HepG2 (cell line): Measurements from ENCODE around the gene IL27RA. TPM values are rescaled to one million over a fixed set of nuclear protein-coding genes. Genes with fewer than 3 reads are reported as not detected.

Experiments
- ATF2 ChIP-seq: sonication (generic); formaldehyde crosslinking; IDR thresholded peaks from 2 replicates; pipeline ENCODE4 v1.4.0; 2020; ENCODE audit warnings: missing genetic modification reagents
- GABPA ChIP-seq, 2 experiments: IDR thresholded peaks; 2 replicates each; pipeline ENCODE4 v1.6.1; 2011 to 2016; ENCODE audit warnings: low read depth in 2 of 2, low read length in 1 of 2, missing biosample characterization in 1 of 2, missing genetic modification characterization in 1 of 2
- HNRNPUL1 ChIP-seq: fragments of 200-400 bp; formaldehyde crosslinking; IDR thresholded peaks from 2 replicates; pipeline ENCODE4 v1.6.1; 2017; ENCODE audit warnings: low read depth, mild to moderate bottlenecking, low read length, moderate library complexity
- IRF1 ChIP-seq: sonication (generic); formaldehyde crosslinking; IDR thresholded peaks from 2 replicates; pipeline ENCODE4 v1.4.0; 2020; ENCODE audit warnings: low read depth, mild to moderate bottlenecking, missing genetic modification reagents
- MYPOP ChIP-seq: sonication (generic); formaldehyde crosslinking; IDR thresholded peaks from 2 replicates; pipeline ENCODE4 v1.8.1; 2023; ENCODE audit warnings: mild to moderate bottlenecking, moderate library complexity, missing genetic modification reagents
- NR2F1 ChIP-seq, 2 experiments: fragments of 450-650 bp in 1 of 2; formaldehyde crosslinking in 1 of 2; IDR thresholded peaks; 2 replicates each; pipeline versions ENCODE4 v1.5.0 to v1.6.1; 2016 to 2020; ENCODE audit warnings: mild to moderate bottlenecking in 1 of 2, missing compliant biosample characterization in 1 of 2, missing genetic modification reagents in 1 of 2, moderate library complexity in 1 of 2
- PBX3 ChIP-seq: sonication (generic); formaldehyde crosslinking; IDR thresholded peaks from 2 replicates; pipeline ENCODE4 v1.8.1; 2023; ENCODE audit warnings: missing genetic modification reagents, inconsistent platforms, borderline replicate concordance
- POLR2AphosphoS2 ChIP-seq: IDR thresholded peaks from 2 replicates; pipeline ENCODE4 v1.6.1; 2011; ENCODE audit warnings: low read depth, low read length, improper control_type of control experiment
- RORA ChIP-seq: sonication (generic); formaldehyde crosslinking; IDR thresholded peaks from 2 replicates; pipeline ENCODE4 v1.5.0; 2020; ENCODE audit warnings: mild to moderate bottlenecking, missing genetic modification reagents, moderate library complexity
- ZHX1 ChIP-seq: sonication (generic); formaldehyde crosslinking; IDR thresholded peaks from 2 replicates; pipeline ENCODE4 v1.8.1; 2022; ENCODE audit warnings: low read depth, mild to moderate bottlenecking, missing genetic modification reagents
- ZNF282 ChIP-seq: fragments of 450-650 bp; IDR thresholded peaks from 2 replicates; pipeline ENCODE4 v1.6.1; 2018; ENCODE audit not compliant: partially characterized antibody
- ZNF501 ChIP-seq: sonication (generic); formaldehyde crosslinking; IDR thresholded peaks from 2 replicates; pipeline ENCODE4 v1.5.1; 2020; ENCODE audit warnings: mild to moderate bottlenecking, moderate library complexity, missing genetic modification reagents
- ZNF562 ChIP-seq: sonication (generic); formaldehyde crosslinking; IDR thresholded peaks from 2 replicates; pipeline ENCODE4 v1.8.0; 2022; ENCODE audit warnings: missing genetic modification reagents, borderline replicate concordance
- ZNF775 ChIP-seq: sonication (generic); formaldehyde crosslinking; IDR thresholded peaks from 2 replicates; pipeline ENCODE4 v1.4.0; 2020; ENCODE audit warnings: missing genetic modification reagents, mild to moderate bottlenecking, moderate library complexity, borderline replicate concordance
- polyA plus RNA-seq, 8 experiments: library from polyadenylated mRNA; depleted of rRNA in 3 of 8; stranded (reverse) in 7 of 8; unstranded in 1 of 8; fragments of >200 nt; fragmentation: Illumina TruSeq in 4 of 8; extraction: Trizol in 4 of 8; gene quantifications; 2 replicates each; pipeline versions ENCODE4 v1.2.1 to v1.2.3, GENCODE V29; 2011 to 2016; ENCODE audit warnings: low read depth in 4 of 8, missing spikeins in 1 of 8, mixed read lengths in 1 of 8; ENCODE audit not compliant: insufficient read depth in 1 of 8
- total RNA-seq, 5 experiments: library from RNA; depleted of rRNA; stranded (reverse); fragments of >200 nt; fragmentation: Illumina TruSeq; extraction: Trizol; gene quantifications; 2 replicates each; pipeline ENCODE4 v1.2.3, GENCODE V29; 2016; ENCODE audit warnings: low read depth in 1 of 5

The IL27RA gene
- total and polyA plus RNA-seq, 2 of the 13 experiments (the other 11 are each of a cell fraction or from before 2014, with no cell fraction given), result 3.5 to 8.1 TPM

GRCh38 chr19:14031719-14032480 lies at the start of gene IL27RA (continued):
- TF ChIP-seq ZHX1 (CRISPR knock-in tag), result 0 out of 2 replicates have a peak, but pooled peaks have one; percentile 56
- TF ChIP-seq IRF1 (CRISPR knock-in tag), result no peak
- no peak for TF ChIP-seq ZNF282
- no peak for TF ChIP-seq HNRNPUL1
- no peak for TF ChIP-seq RORA
- no peak for TF ChIP-seq ZNF562 (CRISPR knock-in tag)
- 0 out of 2 replicates have a peak, but pooled peaks have one; percentile 60 for TF ChIP-seq PBX3 (CRISPR knock-in tag)
- TF ChIP-seq ZNF775 (CRISPR knock-in tag), result no peak
- TF ChIP-seq POLR2AphosphoS2, result no peak
- TF ChIP-seq NR2F1 (CRISPR knock-in tag; IDR thresholded peaks at IDR 0.05), result no peak
- TF ChIP-seq ATF2, result no peak
- TF ChIP-seq MYPOP (CRISPR knock-in tag), result peak; percentile 94
- TF ChIP-seq GABPA (IDR thresholded peaks at IDR 0.05; ENCODE audit: low read depth, low read length), result no peak
- TF ChIP-seq GABPA (CRISPR knock-in tag; IDR thresholded peaks at IDR 0.05; ENCODE audit: low read depth), result no peak; the same call in 1 of the 2 replicates
- TF ChIP-seq ZNF501 (CRISPR knock-in tag), result peak; percentile 86
